ENCODE results near the gene ANO9.
A peak's percentile ranks its signal among the peaks of the same experiment; 100 is the strongest.
"Not testable (repeated sequence)": the region's sequence is repeated elsewhere in the genome, so short reads cannot be mapped to it uniquely, and the experiment has no call there.

The ANO9 gene

GRCh38 chr11:399731-400211 is 42.0 kb downstream of the ANO9 start:
- no peak for DNase-seq

DNA sequence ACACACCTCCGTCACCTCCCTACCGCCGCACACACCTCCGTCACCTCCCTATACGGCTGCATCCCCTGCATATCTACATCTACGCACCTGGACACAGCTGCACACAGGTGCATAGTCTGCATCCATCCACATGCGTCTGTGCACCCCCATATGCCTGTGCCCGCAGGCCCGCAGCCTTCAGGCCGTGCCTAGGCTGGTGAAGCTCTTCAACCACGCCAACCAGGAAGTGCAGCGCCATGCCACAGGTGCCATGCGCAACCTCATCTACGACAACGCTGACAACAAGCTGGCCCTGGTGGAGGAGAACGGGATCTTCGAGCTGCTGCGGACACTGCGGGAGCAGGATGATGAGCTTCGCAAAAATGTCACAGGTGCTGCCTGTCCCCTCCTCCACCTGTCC is 43.0 kb downstream of the ANO9 start:
- DNase-seq: no peak

GRCh38 chr11:396948-397548 is 44.8 kb downstream of the ANO9 start:
- peak; percentile 64 for DNase-seq

GRCh38 chr11:396511-396947 is 45.3 kb downstream of the ANO9 start:
- DNase-seq: peak; percentile 37

GRCh38 chr11:395866-396265 is 45.9 kb downstream of the ANO9 start:
- no peak for DNase-seq

- DNase-seq: no peak
These were observed 46.8 kb downstream of the ANO9 start for GRCh38 chr11:394858-395655.

DNA sequence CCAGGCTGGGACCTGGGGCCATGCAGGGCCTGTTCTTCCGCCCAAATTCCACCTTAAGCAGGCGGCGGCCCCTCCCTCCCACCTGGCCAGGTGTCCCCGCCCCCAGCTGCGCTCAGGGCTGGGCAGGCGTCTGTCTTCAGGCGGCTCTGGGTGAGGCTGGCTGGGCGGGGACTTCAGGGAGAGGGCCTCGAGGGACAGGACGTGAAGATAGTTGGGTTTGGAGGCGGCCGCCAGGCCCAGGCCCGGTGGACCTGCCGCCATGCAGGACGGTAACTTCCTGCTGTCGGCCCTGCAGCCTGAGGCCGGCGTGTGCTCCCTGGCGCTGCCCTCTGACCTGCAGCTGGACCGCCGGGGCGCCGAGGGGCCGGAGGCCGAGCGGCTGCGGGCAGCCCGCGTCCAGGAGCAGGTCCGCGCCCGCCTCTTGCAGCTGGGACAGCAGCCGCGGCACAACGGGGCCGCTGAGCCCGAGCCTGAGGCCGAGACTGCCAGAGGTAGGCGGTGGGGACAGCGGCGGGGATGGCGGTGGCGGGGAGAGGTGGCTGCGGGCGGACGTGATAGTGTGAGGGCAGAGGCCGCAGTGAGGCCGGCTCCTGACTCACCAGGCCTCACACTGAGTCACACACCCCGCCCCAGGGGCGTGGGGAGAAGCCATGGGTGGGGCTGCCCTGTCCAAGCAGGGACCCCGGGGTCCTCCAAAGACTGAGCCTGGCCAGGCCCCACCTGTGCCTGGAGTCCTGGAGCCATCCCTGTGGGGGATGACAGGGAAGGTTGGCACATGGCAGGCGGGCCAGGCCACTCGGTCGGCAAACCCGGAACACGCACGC is 47.6 kb downstream of the ANO9 start, which contains the start of gene PKP3:
PKP3 (plus strand) TSS at position 176 of the 824 bp plus-strand sequence; CDS start at position 260, 84 bp downstream.
- no peak for DNase-seq

DNA sequence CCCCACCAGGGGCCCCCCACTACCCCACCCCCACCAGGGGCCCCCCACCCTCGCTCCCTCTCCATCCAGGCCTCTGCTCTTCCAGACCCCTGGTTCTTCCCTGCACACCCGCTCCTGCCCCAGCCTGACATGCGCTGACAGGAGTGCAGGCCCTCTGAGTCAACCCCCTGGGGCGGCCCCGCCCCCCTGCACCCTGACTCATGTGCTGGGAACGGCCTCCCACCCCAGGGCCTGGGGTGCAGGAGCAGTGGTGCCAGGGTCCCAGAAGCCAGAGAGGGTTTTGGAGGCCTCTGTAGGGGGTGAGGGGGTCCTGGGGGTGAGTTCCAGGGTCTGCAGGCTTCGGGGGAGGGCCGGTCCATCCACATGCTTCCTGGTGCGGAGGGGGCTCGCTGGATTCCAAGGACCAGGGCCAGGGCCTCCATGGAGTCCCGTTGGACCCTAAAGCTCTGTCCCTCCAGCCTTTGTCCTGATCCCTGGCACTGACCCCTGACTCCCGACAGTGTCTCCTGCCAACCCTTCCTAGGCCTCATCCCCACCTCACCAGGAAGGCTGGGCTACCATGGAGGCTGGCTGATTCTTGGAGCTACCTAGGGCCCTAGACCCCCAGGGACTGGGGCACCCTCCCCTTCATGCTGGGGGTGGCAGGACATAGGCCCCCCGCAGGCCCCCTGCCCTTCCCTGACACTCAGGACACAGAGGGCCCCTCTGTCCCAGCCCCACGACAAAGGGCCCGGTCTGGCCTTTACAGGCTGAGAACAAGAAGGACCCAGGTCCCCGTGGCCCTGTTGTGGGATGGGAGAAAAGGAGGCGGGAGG is 48.4 kb downstream of the ANO9 start:
- no peak for DNase-seq

- no peak for DNase-seq
These were observed 49.6 kb downstream of the ANO9 start for GRCh38 chr11:392102-392777.

GRCh38 chr11:391117-392017 is 50.4 kb downstream of the ANO9 start:
- no peak for DNase-seq

DNA sequence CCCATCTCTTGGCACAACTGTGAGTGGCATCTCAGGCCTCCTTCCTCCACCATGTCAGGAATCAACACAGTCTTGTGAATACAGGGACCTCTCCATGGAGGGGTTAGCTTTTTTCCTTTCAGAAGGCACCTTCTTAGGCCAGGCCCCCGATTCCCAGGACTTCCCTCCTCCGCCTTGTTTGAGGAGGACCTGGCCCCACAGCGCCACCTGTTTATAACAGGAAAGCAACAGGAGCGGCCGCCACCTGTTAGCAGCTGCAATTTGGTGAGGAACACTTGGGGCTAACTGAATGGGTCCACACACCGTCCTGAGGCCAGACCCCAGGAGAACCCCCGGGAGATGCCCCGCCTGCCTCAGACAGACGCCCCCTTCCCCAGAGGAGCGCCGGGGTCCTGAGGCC is 51.6 kb downstream of the ANO9 start:
- no peak for DNase-seq

GRCh38 chr11:389369-389768 is 52.4 kb downstream of the ANO9 start:
- DNase-seq: not testable (repeated sequence)

GRCh38 chr11:387193-387793 is 54.5 kb downstream of the ANO9 start:
- DNase-seq: no peak

- DNase-seq: no peak
These were observed 55.3 kb downstream of the ANO9 start for GRCh38 chr11:386483-386882.

GRCh38 chr11:385594-386351 is 56.0 kb downstream of the ANO9 start:
- no peak for DNase-seq

DNA sequence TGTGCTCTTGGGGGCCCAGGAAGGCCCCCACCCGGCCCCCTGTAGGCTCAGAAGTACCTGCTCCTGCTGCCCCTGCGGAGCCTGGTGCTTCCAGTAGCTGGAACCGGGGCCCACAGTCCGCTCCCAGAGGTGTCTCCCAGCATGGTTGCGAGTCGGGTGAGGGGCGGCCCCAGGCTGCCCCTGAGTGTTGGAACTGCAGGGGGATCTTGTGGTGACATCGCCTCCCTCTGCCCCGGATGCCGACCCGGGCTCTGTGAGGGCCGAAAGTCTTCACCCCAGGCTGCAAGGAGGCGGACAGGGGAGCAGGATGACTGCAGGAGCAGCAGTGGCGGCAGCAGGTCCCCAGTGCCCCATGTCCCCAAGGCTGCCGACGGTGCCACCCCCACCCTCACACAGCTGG is 57.3 kb downstream of the ANO9 start:
- DNase-seq: no peak

DNA sequence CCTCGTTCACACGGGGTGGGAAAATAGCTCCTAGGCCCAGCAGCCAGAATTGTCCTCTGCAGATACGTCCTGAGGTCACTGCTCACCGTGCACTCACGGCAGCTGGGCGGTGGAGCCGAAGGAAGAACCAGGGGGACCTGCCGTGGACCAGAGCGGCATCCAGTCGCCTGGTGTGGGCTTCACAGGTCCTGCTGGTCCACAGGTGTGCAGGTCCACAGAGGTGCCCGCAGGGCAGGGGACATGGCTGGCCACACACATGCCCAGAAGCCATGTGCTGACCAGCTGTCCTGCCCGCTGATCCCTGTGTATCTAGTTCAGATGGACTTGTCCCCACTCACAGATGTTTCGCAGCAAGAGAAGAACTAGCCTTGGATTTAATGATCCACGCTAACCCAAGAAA is 58.4 kb downstream of the ANO9 start:
- no peak for DNase-seq

- no peak for DNase-seq
These were observed 59.7 kb downstream of the ANO9 start for GRCh38 chr11:382081-382629.

GRCh38 chr11:381501-382072 is 60.2 kb downstream of the ANO9 start:
- DNase-seq: no peak

Measured in CD4-positive, alpha-beta T cell treated with Interleukin-17A for 1 hour (primary cell).